Karpas-422 (cell line): ENCODE measurements around the gene DOLPP1. TPM values are rescaled to one million over a fixed set of nuclear protein-coding genes. Genes with fewer than 3 reads are reported as not detected.

Experiments
- DNase-seq: peaks from one replicate; pipeline ENCODE4 v3.0.0-alpha.2; 2015
- H2AFZ ChIP-seq: fragments of 200-600 bp; sonication (generic); 2 replicates; pipeline ENCODE4 v1.6.1; 2014; ENCODE audit warnings: antibody characterized with exemption, low read length, mixed read lengths
- H3K27ac ChIP-seq: fragments of 200-600 bp; sonication (generic); 2 replicates; pipeline ENCODE4 v1.5.1; 2014; ENCODE audit warnings: mild to moderate bottlenecking, low read length, moderate library complexity
- H3K27me3 ChIP-seq: fragments of 200-600 bp; sonication (generic); 2 replicates; pipeline ENCODE4 v1.6.1; 2014; ENCODE audit warnings: low read length, mixed read lengths
- H3K36me3 ChIP-seq: fragments of 200-600 bp; sonication (generic); 2 replicates; pipeline ENCODE4 v1.6.1; 2014; ENCODE audit warnings: low read length, mixed read lengths; ENCODE audit not compliant: insufficient read depth
- H3K4me1 ChIP-seq: fragments of 200-600 bp; sonication (generic); 2 replicates; pipeline ENCODE4 v1.6.1; 2014; ENCODE audit warnings: mild to moderate bottlenecking, low read length, mixed read lengths
- H3K4me2 ChIP-seq: fragments of 200-600 bp; sonication (generic); 2 replicates; pipeline ENCODE4 v1.6.1; 2014; ENCODE audit warnings: low read length, low read depth, mild to moderate bottlenecking; ENCODE audit not compliant: poor library complexity, severe bottlenecking
- H3K4me3 ChIP-seq: fragments of 200-600 bp; sonication (generic); 2 replicates; pipeline ENCODE4 v1.5.1; 2014; ENCODE audit warnings: mild to moderate bottlenecking, antibody characterized with exemption, low read length, mixed read lengths
- H3K79me2 ChIP-seq: fragments of 200-600 bp; sonication (generic); 2 replicates; pipeline ENCODE4 v1.6.1; 2014; ENCODE audit warnings: mild to moderate bottlenecking, low read length, mixed read lengths
- H3K9ac ChIP-seq: fragments of 200-600 bp; sonication (generic); 2 replicates; pipeline ENCODE4 v1.6.0; 2014; ENCODE audit warnings: low read length
- H3K9me2 ChIP-seq: fragments of 200-600 bp; sonication (generic), shearing (Covaris generic); replicated peaks from 2 replicates; pipeline ENCODE4 v1.6.0; 2014; ENCODE audit warnings: mild to moderate bottlenecking, low read length, moderate library complexity; ENCODE audit not compliant: insufficient read depth
- H3K9me3 ChIP-seq: fragments of 300-700, 200-600 bp; sonication (generic); 2 replicates; pipeline ENCODE4 v1.6.1; 2014; ENCODE audit warnings: low read length, mixed read lengths
- H4K20me1 ChIP-seq: fragments of 200-600 bp; sonication (generic); 2 replicates; pipeline ENCODE4 v1.6.1; 2014; ENCODE audit warnings: mild to moderate bottlenecking, antibody characterized with exemption, low read length, low read depth; ENCODE audit not compliant: insufficient read depth
- total RNA-seq: library from RNA; depleted of rRNA; stranded (reverse); fragments of >200 nt; shearing (Covaris generic); gene quantifications from 2 replicates; pipeline ENCODE4 v1.2.3, GENCODE V29; 2014; ENCODE audit warnings: low replicate concordance

Gene DOLPP1
- total RNA-seq, 1 experiment from 2014 or later, result 6.7 TPM

DNA sequence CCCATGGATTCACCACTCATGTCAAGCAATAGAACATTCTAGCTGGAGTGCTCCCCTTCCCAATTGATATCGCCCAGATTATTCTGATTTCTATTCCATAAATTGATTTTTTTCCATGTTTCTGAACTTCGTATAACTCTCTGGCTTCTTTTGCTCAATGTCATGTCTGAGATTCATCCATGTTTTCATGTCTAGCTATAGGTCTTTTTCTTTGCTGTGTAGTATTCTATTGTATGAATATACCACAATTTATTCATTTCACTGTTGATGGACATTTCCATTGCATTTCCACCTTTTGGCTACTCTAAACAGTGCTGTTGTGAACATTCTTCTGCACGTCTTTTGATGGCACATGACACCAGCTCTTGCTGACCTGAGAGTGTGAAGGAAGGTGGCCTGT is 49.9 kb downstream of the DOLPP1 start:
- H3K4me3 ChIP-seq, result no peak overlapping the region
- no peaks in the 10 kb centered on the region for H3K9me3 ChIP-seq
- no peak overlapping the region for H3K4me2 ChIP-seq
- H3K9me2 ChIP-seq, result no peaks in the 10 kb centered on the region
- no peak overlapping the region for H3K27ac ChIP-seq
- H3K9ac ChIP-seq, result no peak overlapping the region
- DNase-seq, result no peak
- H2AFZ ChIP-seq, result no peak overlapping the region
- H3K79me2 ChIP-seq, result peaks cover 4% of the 10 kb centered on the region; the same call in 1 of the 2 replicates
- H3K36me3 ChIP-seq, result peaks cover 34% of the 10 kb centered on the region
- no peaks in the 10 kb centered on the region for H4K20me1 ChIP-seq
- H3K27me3 ChIP-seq, result no peaks in the 10 kb centered on the region
- peaks cover 7% of the 10 kb centered on the region; the same call in 1 of the 2 replicates for H3K4me1 ChIP-seq

DNA sequence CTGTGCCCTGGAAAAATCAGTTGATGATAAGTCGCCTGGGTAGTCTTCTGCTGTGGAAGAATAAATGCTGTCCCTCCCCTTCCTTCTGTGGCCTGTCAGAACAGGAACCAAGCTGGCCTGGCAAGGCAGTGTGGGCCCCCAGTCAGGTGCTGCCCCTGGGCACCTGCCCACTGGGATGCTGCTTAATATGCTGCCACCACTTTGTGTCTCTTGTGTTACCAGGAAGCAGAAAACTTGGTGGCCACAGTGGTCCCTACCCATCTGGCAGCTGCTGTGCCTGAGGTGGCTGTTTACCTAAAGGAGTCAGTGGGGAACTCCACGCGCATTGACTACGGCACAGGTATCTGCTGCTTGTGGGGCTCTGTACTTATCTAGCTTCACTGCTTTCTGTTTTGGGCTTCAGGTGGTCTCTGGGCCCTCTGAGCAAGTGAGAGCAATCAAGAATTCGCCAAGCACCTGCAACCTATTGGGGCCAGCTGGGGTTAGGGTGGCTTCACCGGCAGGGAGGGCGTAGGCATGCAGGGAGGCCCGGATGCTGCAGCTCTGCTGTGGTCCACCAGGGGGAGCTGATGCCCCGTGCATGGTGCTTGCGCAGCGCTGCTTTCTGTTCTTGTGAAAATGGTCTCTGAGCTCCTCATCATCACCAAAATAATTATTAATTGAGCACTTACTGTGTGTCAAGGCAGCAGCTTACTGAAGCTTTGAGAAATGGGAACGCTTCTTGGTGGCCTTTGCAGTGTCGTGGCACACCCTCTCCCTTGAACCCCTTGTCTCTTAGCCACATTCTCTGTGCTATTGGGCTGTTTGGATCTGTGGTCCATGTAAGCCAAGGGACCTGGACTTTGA is 50.6 kb downstream of the DOLPP1 start:
- no peaks in the 10 kb centered on the region for H3K9me3 ChIP-seq
- peaks cover 4% of the 10 kb centered on the region; the same call in 1 of the 2 replicates for H3K4me1 ChIP-seq
- DNase-seq, result peak; percentile 92
- H2AFZ ChIP-seq, result no peak overlapping the region
- H3K9me2 ChIP-seq, result no peaks in the 10 kb centered on the region
- no peaks in the 10 kb centered on the region for H4K20me1 ChIP-seq
- H3K79me2 ChIP-seq, result peaks cover 2% of the 10 kb centered on the region; the same call in 1 of the 2 replicates
- no peaks in the 10 kb centered on the region for H3K27me3 ChIP-seq
- H3K36me3 ChIP-seq, result peaks cover 34% of the 10 kb centered on the region
- H3K27ac ChIP-seq, result no peak overlapping the region
- no peak overlapping the region for H3K4me2 ChIP-seq
- H3K4me3 ChIP-seq, result no peak overlapping the region
- H3K9ac ChIP-seq, result no peak overlapping the region

DNA sequence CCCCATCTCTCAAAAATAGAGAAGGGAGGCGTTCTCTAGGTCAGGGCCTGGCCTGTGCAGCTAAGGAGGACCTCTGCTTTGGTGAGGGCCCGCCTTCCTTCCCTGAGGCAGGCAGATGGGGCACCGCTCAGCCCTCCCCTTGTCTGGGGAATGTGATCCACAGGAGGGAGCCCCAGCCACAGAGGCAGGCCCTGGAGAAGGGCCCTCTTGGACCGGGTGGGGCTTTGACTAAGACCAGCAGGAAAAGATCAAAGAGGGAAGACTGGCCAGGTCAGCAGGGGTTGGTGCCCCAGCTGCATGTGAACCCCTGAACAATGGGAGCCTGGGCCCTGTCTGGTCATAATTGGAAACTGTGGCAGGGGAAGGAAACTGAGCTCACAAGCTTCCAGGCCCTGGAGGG is 52.2 kb downstream of the DOLPP1 start:
- Histone ChIP-seq H3K36me3 (peaks cover 26% of the 10 kb centered on the region), H3K4me3 (no peak overlapping the region), H3K9me3 (no peaks in the 10 kb centered on the region), H3K27ac (no peak overlapping the region), H3K79me2 (no peaks in the 10 kb centered on the region), H3K27me3 (no peaks in the 10 kb centered on the region), H3K9ac (no peak overlapping the region), H3K4me2 (no peak overlapping the region), H4K20me1 (no peaks in the 10 kb centered on the region), H2AFZ (no peak overlapping the region), H3K9me2 (no peaks in the 10 kb centered on the region), H3K4me1 (peaks cover 3% of the 10 kb centered on the region; the same call in 1 of the 2 replicates)
- DNase-seq, result no peak

DNA sequence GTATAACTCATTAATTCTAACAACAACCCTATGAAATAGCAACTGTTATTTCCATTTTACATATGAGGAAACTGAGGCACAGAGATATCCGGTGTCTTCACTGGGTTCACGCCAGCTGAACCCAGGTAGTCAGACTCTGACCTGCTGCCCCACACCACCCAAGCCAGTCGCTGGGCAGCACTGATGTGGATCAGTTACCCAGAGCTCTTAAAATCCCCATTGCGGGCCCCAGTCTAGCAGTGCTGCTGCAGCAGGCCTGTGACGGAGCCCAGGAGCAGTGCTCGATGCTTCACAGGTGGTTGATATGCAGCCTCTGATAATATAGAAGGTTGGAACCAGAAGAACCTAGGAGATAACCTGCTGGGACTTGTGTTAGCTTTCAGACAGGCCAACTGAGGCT is 54.6 kb downstream of the DOLPP1 start:
- no peak for DNase-seq
- Histone ChIP-seq H3K9me3 (no peaks in the 10 kb centered on the region), H3K79me2 (no peaks in the 10 kb centered on the region), H3K4me3 (no peak overlapping the region), H3K27me3 (no peaks in the 10 kb centered on the region), H3K9ac (no peak overlapping the region), H2AFZ (no peak overlapping the region), H3K27ac (no peak overlapping the region), H4K20me1 (no peaks in the 10 kb centered on the region), H3K4me1 (peaks cover 19% of the 10 kb centered on the region), H3K4me2 (no peak overlapping the region), H3K9me2 (no peaks in the 10 kb centered on the region), H3K36me3 (peaks cover 17% of the 10 kb centered on the region)

DNA sequence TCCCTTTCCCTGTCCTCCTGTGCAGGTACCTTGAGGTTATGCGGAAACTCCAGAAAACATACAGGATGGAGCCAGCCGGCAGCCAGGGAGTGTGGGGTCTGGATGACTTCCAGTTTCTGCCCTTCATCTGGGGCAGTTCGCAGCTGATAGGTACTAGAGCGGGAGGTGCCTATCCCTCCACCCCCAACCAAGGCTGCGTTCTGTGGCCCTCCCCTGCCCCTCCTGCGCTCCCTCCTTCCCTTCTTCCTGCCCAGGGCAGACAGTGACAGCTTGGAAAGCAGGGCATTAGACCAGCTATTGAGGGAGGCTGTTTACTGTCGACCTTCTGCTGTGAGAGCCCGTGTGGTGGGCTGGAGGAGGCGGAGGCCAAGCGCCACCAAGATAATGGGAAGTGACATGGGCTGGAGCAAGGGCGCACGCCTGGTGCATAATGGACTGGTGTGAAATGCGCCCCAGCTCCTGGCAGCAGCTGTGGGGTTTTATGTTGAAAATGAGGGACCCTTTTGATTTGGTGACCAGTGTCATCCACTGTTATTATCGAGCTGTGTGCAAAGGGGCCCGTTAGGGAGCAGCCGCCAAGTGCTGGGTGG is 55.6 kb downstream of the DOLPP1 start:
- Histone ChIP-seq H3K4me2 (no peak overlapping the region), H3K4me1 (peaks cover 30% of the 10 kb centered on the region), H3K27ac (no peak overlapping the region), H3K36me3 (0 out of 2 replicates have a peak, but pooled peaks cover 10% of the 10 kb centered on the region), H3K79me2 (no peaks in the 10 kb centered on the region), H2AFZ (no peak overlapping the region), H3K9me3 (no peaks in the 10 kb centered on the region), H3K4me3 (no peak overlapping the region), H3K9me2 (no peaks in the 10 kb centered on the region), H3K27me3 (no peaks in the 10 kb centered on the region), H4K20me1 (no peaks in the 10 kb centered on the region), H3K9ac (no peak overlapping the region)
- DNase-seq, result no peak

DNA sequence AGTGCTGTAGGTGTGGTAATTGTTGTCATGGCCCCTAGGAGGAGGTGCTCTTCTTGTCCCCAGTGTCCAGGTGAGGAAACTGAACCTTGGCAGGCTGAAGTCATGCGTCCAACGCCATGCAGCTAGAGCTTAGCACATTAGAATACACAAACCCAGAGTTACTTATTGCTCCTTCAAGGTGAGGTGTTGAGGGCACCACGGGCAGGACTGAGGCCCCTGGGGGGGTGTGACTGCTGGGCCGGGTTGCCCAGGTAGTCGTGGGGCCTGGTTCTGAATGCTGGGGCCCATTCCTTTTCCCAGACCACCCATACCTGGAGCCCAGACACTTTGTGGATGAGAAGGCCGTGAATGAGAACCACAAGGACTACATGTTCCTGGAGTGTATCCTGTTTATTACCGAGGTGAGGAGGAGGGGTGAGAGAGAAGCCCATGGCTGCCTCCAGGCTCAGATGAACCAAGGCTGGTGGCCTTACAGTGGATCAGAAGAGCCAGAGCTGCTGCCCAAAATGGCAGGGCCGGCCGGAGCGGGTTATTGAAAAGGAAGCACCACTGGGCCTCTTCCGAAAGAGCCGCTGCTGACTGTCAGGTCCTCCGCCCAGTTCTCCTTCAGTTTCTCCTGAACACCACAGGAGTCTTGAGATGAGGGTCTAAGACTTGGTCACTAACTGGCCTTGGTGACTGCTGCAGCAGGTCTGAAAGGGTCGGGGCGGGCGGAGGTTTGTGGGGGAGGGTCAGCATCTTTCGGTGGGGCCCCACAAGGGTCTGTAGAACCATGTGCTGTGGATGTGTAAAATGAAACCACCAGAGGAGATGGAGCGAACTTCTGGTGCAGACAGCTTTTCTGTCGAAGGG is 56.6 kb downstream of the DOLPP1 start:
- no peaks in the 10 kb centered on the region for H3K27me3 ChIP-seq
- no peak for DNase-seq
- no peaks in the 10 kb centered on the region for H3K79me2 ChIP-seq
- no peaks in the 10 kb centered on the region for H4K20me1 ChIP-seq
- H3K4me2 ChIP-seq, result no peak overlapping the region
- no peak overlapping the region for H3K4me3 ChIP-seq
- H3K9ac ChIP-seq, result no peak overlapping the region
- no peak overlapping the region for H2AFZ ChIP-seq
- 0 out of 2 replicates have a peak, but pooled peaks cover 10% of the 10 kb centered on the region for H3K36me3 ChIP-seq
- H3K4me1 ChIP-seq, result peaks cover 37% of the 10 kb centered on the region
- no peaks in the 10 kb centered on the region for H3K9me2 ChIP-seq
- no peaks in the 10 kb centered on the region for H3K9me3 ChIP-seq
- H3K27ac ChIP-seq, result no peak overlapping the region

DNA sequence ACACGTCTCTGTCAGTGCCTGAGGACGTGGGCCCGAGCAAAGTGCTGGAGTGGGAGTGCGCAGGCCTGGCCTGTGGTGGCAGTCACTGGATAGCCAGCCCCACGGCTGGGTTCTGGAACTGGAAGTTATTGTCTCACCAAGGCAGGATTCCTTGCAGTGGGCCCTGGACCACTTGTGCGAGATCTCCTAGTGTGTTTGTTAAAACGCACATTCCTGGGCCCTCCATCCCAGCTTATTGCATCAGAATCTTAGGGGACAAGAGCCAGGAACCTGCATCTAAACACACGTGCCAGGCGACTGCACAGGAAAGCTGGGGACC is 57.2 kb downstream of the DOLPP1 start:
- H3K36me3 ChIP-seq, result 0 out of 2 replicates have a peak, but pooled peaks cover 9% of the 10 kb centered on the region
- no peaks in the 10 kb centered on the region for H3K27me3 ChIP-seq
- H3K4me2 ChIP-seq, result no peak overlapping the region
- H2AFZ ChIP-seq, result no peak overlapping the region
- no peaks in the 10 kb centered on the region for H3K9me3 ChIP-seq
- peaks cover 42% of the 10 kb centered on the region for H3K4me1 ChIP-seq
- no peaks in the 10 kb centered on the region for H3K9me2 ChIP-seq
- H3K9ac ChIP-seq, result no peak overlapping the region
- no peak overlapping the region for H3K27ac ChIP-seq
- H4K20me1 ChIP-seq, result no peaks in the 10 kb centered on the region
- H3K4me3 ChIP-seq, result no peak overlapping the region
- DNase-seq, result no peak
- no peaks in the 10 kb centered on the region; the same call in 1 of the 2 replicates for H3K79me2 ChIP-seq
